ENCODE measurements around the gene PTPRQ. TPM values are rescaled to one million over a fixed set of nuclear protein-coding genes. Genes with fewer than 3 reads are reported as not detected.
A peak's percentile ranks its signal among the peaks of the same experiment; 100 is the strongest.

The PTPRQ gene
- total RNA-seq, 1 experiment from 2014 or later: not detected

- Histone ChIP-seq H3K9me3 (ENCODE audit: low read length) (no peaks in the 10 kb centered on the region), H4K20me1 (ENCODE audit: insufficient read depth, low read depth, low read length) (no peaks in the 10 kb centered on the region), H3K9me2 (replicated peaks; ENCODE audit: insufficient read depth, low read length) (no peaks in the 10 kb centered on the region), H3K27ac (ENCODE audit: low read length) (no peak overlapping the region), H3K27me3 (ENCODE audit: low read length) (no peaks in the 10 kb centered on the region), H3K4me2 (ENCODE audit: low read depth, low read length, poor library complexity, severe bottlenecking) (no peak overlapping the region), H3K4me3 (ENCODE audit: low read length) (no peak overlapping the region), H2AFZ (ENCODE audit: low read length) (no peak overlapping the region), H3K9ac (ENCODE audit: low read length) (no peak overlapping the region), H3K36me3 (ENCODE audit: insufficient read depth, low read length) (no peaks in the 10 kb centered on the region), H3K79me2 (ENCODE audit: low read length) (no peaks in the 10 kb centered on the region), H3K4me1 (ENCODE audit: low read length) (peaks cover 7% of the 10 kb centered on the region)
- DNase-seq: no peak
Observed at GRCh38 chr12:80704420-80704819, 260.4 kb downstream of the PTPRQ start.

- H3K9ac ChIP-seq (ENCODE audit: low read length): no peak within 1 kb of the TSS
Observed at GRCh38 chr12:80707126-80707829, 263.2 kb downstream of the PTPRQ start, which contains the start of gene MYF6. Gene MYF6 (plus strand): TSS chr12:80707634. CDS start chr12:80707720, 86 bp downstream.

GRCh38 chr12:80707830-80708258 is 263.8 kb downstream of the PTPRQ start:
- H3K27ac ChIP-seq (ENCODE audit: low read length): no peak overlapping the region
- no peak overlapping the region for H3K4me3 ChIP-seq (ENCODE audit: low read length)
- H3K9ac ChIP-seq (ENCODE audit: low read length): no peak overlapping the region
- H3K9me3 ChIP-seq (ENCODE audit: low read length): no peaks in the 10 kb centered on the region
- H3K27me3 ChIP-seq (ENCODE audit: low read length): no peaks in the 10 kb centered on the region
- no peaks in the 10 kb centered on the region for H3K79me2 ChIP-seq (ENCODE audit: low read length)
- H3K9me2 ChIP-seq (replicated peaks; ENCODE audit: insufficient read depth, low read length): no peaks in the 10 kb centered on the region
- no peak overlapping the region for H3K4me2 ChIP-seq (ENCODE audit: low read depth, low read length, poor library complexity, severe bottlenecking)
- no peaks in the 10 kb centered on the region for H3K36me3 ChIP-seq (ENCODE audit: insufficient read depth, low read length)
- peaks cover 5% of the 10 kb centered on the region for H3K4me1 ChIP-seq (ENCODE audit: low read length)
- no peak overlapping the region for H2AFZ ChIP-seq (ENCODE audit: low read length)
- DNase-seq: no peak
- H4K20me1 ChIP-seq (ENCODE audit: insufficient read depth, low read depth, low read length): no peaks in the 10 kb centered on the region

More at GRCh38 chr12:80707126-80707829, 263.2 kb downstream of the PTPRQ start, which contains the start of gene MYF6:
- H4K20me1 ChIP-seq (ENCODE audit: insufficient read depth, low read depth, low read length): no peaks in the 10 kb centered on the region
- no peak within 1 kb of the TSS for H2AFZ ChIP-seq (ENCODE audit: low read length)
- H3K79me2 ChIP-seq (ENCODE audit: low read length): no peaks in the 10 kb centered on the region
- no peaks in the 10 kb centered on the region for H3K36me3 ChIP-seq (ENCODE audit: insufficient read depth, low read length)
- H3K27me3 ChIP-seq (ENCODE audit: low read length): no peaks in the 10 kb centered on the region
- H3K4me3 ChIP-seq (ENCODE audit: low read length): no peak within 1 kb of the TSS
- H3K9me2 ChIP-seq (replicated peaks; ENCODE audit: insufficient read depth, low read length): no peaks in the 10 kb centered on the region
- H3K4me2 ChIP-seq (ENCODE audit: low read depth, low read length, poor library complexity, severe bottlenecking): no peak within 1 kb of the TSS
- H3K4me1 ChIP-seq (ENCODE audit: low read length): peaks cover 7% of the 10 kb centered on the region
- no peak for DNase-seq
- no peaks in the 10 kb centered on the region for H3K9me3 ChIP-seq (ENCODE audit: low read length)
- H3K27ac ChIP-seq (ENCODE audit: low read length): no peak within 1 kb of the TSS

GRCh38 chr12:80708259-80708974 is 264.4 kb downstream of the PTPRQ start:
- no peaks in the 10 kb centered on the region for H4K20me1 ChIP-seq (ENCODE audit: insufficient read depth, low read depth, low read length)
- H3K4me3 ChIP-seq (ENCODE audit: low read length): no peak overlapping the region
- H3K9ac ChIP-seq (ENCODE audit: low read length): no peak overlapping the region
- H2AFZ ChIP-seq (ENCODE audit: low read length): no peak overlapping the region
- no peak overlapping the region for H3K27ac ChIP-seq (ENCODE audit: low read length)
- H3K4me1 ChIP-seq (ENCODE audit: low read length): no peaks in the 10 kb centered on the region
- DNase-seq: no peak
- no peaks in the 10 kb centered on the region for H3K9me2 ChIP-seq (replicated peaks; ENCODE audit: insufficient read depth, low read length)
- no peaks in the 10 kb centered on the region for H3K27me3 ChIP-seq (ENCODE audit: low read length)
- no peak overlapping the region for H3K4me2 ChIP-seq (ENCODE audit: low read depth, low read length, poor library complexity, severe bottlenecking)
- no peaks in the 10 kb centered on the region for H3K9me3 ChIP-seq (ENCODE audit: low read length)
- H3K36me3 ChIP-seq (ENCODE audit: insufficient read depth, low read length): no peaks in the 10 kb centered on the region
- no peaks in the 10 kb centered on the region for H3K79me2 ChIP-seq (ENCODE audit: low read length)

- Histone ChIP-seq H3K27me3 (ENCODE audit: low read length) (no peaks in the 10 kb centered on the region), H2AFZ (ENCODE audit: low read length) (no peak overlapping the region), H3K36me3 (ENCODE audit: insufficient read depth, low read length) (no peaks in the 10 kb centered on the region), H3K4me1 (ENCODE audit: low read length) (no peaks in the 10 kb centered on the region), H4K20me1 (ENCODE audit: insufficient read depth, low read depth, low read length) (no peaks in the 10 kb centered on the region), H3K4me2 (ENCODE audit: low read depth, low read length, poor library complexity, severe bottlenecking) (no peak overlapping the region), H3K9me2 (replicated peaks; ENCODE audit: insufficient read depth, low read length) (no peaks in the 10 kb centered on the region), H3K4me3 (ENCODE audit: low read length) (no peak overlapping the region), H3K79me2 (ENCODE audit: low read length) (no peaks in the 10 kb centered on the region), H3K27ac (ENCODE audit: low read length) (no peak overlapping the region), H3K9ac (ENCODE audit: low read length) (no peak overlapping the region), H3K9me3 (ENCODE audit: low read length) (no peaks in the 10 kb centered on the region)
- DNase-seq: no peak
Observed at GRCh38 chr12:80708975-80709328, 264.9 kb downstream of the PTPRQ start.

GRCh38 chr12:80709811-80710726 is 266.0 kb downstream of the PTPRQ start:
- DNase-seq: peak; percentile 72
- no peaks in the 10 kb centered on the region for H3K36me3 ChIP-seq (ENCODE audit: insufficient read depth, low read length)
- H2AFZ ChIP-seq (ENCODE audit: low read length): no peak overlapping the region
- H3K4me3 ChIP-seq (ENCODE audit: low read length): no peak overlapping the region
- H3K9me2 ChIP-seq (replicated peaks; ENCODE audit: insufficient read depth, low read length): no peaks in the 10 kb centered on the region
- H3K79me2 ChIP-seq (ENCODE audit: low read length): no peaks in the 10 kb centered on the region
- no peaks in the 10 kb centered on the region for H3K9me3 ChIP-seq (ENCODE audit: low read length)
- H3K27me3 ChIP-seq (ENCODE audit: low read length): no peaks in the 10 kb centered on the region
- no peak overlapping the region for H3K4me2 ChIP-seq (ENCODE audit: low read depth, low read length, poor library complexity, severe bottlenecking)
- no peak overlapping the region for H3K9ac ChIP-seq (ENCODE audit: low read length)
- H3K27ac ChIP-seq (ENCODE audit: low read length): no peak overlapping the region
- H4K20me1 ChIP-seq (ENCODE audit: insufficient read depth, low read depth, low read length): no peaks in the 10 kb centered on the region
- no peaks in the 10 kb centered on the region for H3K4me1 ChIP-seq (ENCODE audit: low read length)

GRCh38 chr12:80710727-80711449 is 266.9 kb downstream of the PTPRQ start:
- H3K9me3 ChIP-seq (ENCODE audit: low read length): no peaks in the 10 kb centered on the region
- H3K9ac ChIP-seq (ENCODE audit: low read length): no peak overlapping the region
- no peak overlapping the region for H3K4me2 ChIP-seq (ENCODE audit: low read depth, low read length, poor library complexity, severe bottlenecking)
- H2AFZ ChIP-seq (ENCODE audit: low read length): no peak overlapping the region
- no peaks in the 10 kb centered on the region for H3K9me2 ChIP-seq (replicated peaks; ENCODE audit: insufficient read depth, low read length)
- H3K27ac ChIP-seq (ENCODE audit: low read length): no peak overlapping the region
- H3K4me3 ChIP-seq (ENCODE audit: low read length): no peak overlapping the region
- H3K4me1 ChIP-seq (ENCODE audit: low read length): no peaks in the 10 kb centered on the region
- no peaks in the 10 kb centered on the region for H3K79me2 ChIP-seq (ENCODE audit: low read length)
- no peaks in the 10 kb centered on the region for H4K20me1 ChIP-seq (ENCODE audit: insufficient read depth, low read depth, low read length)
- no peaks in the 10 kb centered on the region for H3K36me3 ChIP-seq (ENCODE audit: insufficient read depth, low read length)
- no peak for DNase-seq
- no peaks in the 10 kb centered on the region for H3K27me3 ChIP-seq (ENCODE audit: low read length)

Measured in Karpas-422 (cell line).